Breast epithelium (tissue), 3 donors: ENCODE data around the gene ELP5.

Experiments used
- CTCF ChIP-seq, 3 donors: fragments of 450-650 bp; IDR thresholded peaks; one replicate each; pipeline ENCODE4 v1.5.1; 2016 to 2017; ENCODE audit warnings: antibody characterized with exemption in 3 of 3, mild to moderate bottlenecking in 3 of 3, moderate library complexity in 3 of 3
- POLR2A ChIP-seq: fragments of 450-650 bp; IDR thresholded peaks from one replicate; pipeline ENCODE4 v1.6.1; 2016; ENCODE audit warnings: antibody characterized with exemption, mild to moderate bottlenecking, moderate library complexity

DNA sequence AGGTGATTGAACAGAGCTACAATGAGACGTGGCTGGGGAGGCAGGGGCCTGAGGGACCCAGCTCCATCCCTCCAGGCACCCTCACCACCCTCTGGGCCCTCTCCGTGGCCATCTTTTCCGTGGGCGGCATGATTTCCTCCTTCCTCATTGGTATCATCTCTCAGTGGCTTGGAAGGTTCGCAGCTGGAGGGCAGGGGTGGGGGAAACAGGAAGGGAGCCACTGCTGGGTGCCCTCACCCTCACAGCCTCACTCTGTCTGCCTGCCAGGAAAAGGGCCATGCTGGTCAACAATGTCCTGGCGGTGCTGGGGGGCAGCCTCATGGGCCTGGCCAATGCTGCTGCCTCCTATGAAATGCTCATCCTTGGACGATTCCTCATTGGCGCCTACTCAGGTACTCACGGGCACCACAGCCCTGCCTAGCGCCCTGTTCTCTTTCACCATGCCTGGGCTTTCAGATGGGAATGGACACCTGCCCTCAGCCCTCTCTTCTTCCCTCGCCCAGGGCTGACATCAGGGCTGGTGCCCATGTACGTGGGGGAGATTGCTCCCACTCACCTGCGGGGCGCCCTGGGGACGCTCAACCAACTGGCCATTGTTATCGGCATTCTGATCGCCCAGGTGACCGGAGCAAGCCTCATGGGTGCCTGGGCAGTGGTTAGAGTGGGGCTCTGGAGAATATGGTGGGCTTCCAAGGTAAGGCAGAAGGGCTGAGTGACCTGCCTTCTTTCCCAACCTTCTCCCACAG is 31.6 kb downstream of the ELP5 start:
- TF ChIP-seq POLR2A (no peak), CTCF (IDR thresholded peaks at IDR 0.05) (no peak)
